NCI-H1105 (cell line): Measurements from ENCODE around the gene CENATAC.
"Not testable (repeated sequence)": the region's sequence is repeated elsewhere in the genome, so short reads cannot be mapped to it uniquely, and the experiment has no call there.

Source experiments
- DNase-seq: peaks from one replicate; lab custom pipeline; 2025; lab: John Stamatoyannopoulos, UW

The CENATAC gene

DNA sequence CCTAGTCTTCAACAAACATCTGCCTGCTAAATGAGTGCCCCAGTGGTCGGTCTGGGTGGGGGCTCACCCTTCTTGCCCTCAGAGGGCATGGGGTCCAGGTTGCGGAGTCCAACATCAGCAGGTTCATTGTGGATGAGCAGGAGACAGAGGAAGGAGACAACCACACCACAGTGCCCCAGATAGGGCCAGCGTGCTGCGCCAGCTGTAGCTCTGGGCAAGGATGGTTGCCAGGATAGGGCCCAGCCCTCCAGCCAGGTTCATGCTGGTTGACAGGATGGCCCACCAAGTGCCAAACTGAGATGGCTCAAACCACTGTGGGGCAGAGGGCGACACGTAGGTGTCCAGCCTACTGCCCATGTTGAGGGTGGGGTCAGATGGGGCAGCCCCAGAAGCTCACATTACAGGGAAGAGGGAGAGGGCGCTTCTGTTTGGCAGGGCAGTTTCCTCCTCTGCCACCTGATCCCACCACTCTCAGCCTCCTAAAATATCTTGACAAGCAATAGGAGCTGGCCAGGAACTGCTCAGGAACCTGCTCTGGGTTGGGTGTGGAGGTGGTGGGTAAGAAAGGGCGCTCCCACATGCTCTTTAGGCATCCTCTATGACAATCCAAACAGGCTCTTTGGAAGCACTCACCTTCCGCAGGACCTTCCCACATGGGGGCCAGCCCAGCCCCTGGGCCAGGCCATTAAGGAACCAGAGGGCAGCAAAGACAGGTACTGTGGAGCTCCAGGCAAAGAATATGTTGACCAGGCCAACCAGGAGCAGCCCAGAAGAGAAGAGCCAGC is 29.8 kb downstream of the CENATAC start:
- no peak for DNase-seq

DNA sequence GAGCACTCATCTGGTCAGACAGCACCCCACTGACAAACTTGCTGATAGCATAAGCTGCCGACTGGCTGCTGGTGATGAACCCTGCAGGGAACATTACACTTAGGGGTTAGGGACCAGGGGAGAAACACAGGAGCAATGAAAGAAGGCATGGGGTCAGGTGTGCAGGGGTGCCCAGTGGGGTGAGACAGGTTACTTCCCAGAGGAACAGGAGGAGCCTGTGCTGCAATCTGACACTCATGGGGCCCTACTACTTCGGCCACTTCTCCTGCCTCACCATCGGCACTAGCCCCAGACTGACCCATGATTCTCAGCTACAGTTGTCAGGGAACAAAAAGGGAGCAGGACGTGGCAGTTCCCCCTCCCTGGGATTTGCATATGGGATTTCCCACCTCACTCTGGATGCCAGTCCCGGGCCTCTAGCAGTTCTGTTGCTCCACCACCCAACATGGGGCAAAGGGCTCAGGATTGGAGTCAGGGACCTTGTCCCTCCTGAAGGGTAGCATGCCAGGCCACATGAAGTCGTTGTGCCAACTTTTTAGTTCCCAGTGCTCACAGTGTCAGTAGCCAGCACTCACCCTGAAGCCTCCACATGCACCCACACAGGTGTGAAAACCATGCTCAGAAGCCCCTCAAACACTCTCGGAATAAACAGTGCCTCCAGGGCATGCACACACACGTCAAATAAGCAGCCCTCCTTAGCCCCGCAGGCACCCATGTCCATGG is 30.6 kb downstream of the CENATAC start:
- no peak for DNase-seq

DNA sequence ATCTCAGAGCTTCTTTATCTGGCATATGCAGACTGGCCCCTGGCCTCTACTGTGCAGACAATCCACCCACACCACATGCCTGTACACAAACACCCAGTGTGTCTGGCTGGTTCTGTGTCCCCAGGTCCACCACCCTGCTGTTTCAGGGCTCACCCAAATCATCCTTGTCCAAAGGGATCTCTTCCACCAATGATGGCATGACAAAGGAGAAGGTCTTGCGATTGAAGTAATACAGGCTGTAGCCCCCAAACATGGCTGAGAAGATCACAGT is 31.1 kb downstream of the CENATAC start:
- no peak for DNase-seq

DNA sequence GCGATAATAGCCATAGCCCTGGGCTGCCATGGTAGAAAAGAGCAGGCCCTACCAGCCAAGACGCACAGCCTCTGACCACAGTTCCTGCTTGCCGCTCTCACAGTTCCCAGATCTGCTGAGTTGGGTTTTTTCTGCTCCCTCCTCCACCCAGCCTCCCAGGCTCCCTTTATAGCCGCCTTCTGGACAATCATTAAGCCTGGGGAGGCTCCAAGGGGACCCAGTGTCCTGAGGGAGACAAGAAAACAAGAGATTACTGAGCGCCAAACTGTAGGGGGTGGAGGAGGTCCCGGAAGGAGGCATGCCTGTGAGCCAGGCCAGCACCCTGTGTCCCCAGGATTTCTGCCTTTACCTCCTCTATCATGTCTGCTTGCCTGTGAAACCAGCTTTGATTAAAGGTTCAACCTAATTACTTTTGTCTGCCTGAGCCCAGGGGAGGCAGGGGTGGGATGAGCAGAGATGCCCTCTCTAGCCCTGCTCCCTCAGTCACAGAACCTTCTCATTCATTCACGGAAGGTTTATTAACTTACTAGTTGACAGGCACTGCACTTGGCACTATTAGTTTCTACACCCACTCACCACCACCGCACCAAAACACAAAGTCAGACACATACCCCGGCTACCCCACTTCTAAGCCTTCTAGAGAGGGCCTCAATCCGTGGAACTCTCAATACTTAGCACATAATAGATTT is 31.5 kb downstream of the CENATAC start:
- no peak for DNase-seq

DNA sequence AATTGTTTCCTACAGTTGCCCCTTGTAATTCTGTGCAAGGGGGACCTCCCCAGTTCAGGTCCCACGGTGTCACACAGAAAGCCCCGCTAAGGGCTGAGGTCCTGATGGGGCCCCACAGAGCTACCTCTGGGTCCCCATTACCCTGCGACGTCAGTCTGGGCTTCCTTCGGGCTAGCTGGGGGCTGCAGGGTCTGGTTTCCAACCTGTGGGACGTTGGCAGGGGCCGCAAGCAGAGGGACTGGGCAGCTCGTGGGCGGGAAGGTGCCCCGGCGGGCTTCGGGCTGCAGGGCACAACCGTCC is 32.0 kb downstream of the CENATAC start:
- DNase-seq = no peak

DNA sequence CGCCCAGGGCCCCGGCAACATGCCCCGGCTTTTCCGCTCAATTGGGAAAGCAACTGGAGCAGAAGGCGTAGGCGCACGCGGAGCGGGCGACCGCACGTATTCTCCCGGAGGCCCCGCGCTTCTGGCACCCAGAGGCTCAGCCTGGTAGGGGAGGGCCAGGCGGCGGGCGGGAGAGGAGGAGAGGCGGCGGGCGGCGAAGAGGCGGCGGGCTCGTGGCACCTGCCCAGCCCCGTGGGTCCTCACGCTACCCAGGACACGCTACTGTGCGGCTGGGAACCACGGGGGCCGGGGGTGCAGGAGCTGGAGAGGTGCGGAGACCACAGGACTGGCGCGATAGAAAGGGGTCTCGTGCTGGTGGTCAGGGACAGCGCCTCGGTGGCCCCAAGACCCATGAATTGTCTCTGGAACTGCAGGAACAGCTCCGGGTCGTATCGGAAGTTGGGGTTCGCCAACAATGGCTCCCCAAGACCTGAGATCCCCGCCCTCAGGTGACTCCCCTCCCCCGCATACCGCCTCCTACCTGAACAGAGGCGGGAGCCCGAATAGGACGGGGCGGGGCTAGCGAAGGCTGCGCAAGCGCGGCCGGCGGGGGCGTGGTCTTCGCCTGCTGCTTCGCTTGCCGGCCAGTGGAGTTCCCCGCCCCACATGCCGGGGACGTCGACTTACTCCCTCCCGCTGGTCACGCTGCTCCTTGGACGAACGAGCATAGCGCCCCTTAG is 32.5 kb downstream of the CENATAC start, which contains the start of gene SLC37A4:
SLC37A4 (minus strand) TSS at position 549 of the 719 bp plus-strand sequence.
- peak; percentile 100 for DNase-seq

DNA sequence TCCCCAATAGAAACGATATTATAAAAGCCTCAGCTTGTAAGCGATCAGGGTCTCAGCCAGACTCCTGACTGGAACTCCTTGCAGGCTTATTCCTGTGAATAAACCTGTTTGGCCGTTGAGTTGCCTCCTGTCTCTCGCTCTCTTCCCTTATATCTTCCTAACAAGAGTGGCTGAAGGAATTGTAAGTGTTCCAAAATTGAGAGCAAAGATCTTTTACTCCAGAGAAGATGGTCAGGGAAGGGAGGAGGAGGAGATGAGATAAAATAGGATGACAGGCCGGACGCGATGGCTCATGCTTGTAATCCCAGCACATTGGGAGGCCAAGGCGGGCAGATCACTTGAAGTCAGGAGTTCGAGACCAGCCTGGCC is 34.0 kb downstream of the CENATAC start:
- DNase-seq = no peak

DNA sequence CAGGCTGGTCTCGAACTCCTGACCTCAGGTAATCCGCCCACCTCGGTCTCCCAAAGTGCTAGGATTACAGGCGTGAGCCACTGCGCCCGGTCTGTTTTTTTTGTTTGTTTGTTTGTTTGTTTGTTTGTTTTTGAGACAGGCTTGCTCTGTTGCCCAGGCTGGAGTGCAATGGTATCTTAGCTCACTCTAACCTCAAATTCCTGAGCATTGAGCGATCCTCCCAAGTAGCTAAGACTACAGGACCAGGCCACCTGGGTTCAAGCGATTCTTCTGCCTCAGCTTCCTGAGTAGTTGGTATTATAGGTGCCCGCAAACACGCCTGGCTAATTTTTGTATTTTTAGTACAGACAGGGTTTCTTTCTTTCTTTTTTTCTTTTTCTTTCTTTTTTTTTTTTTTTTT is 35.5 kb downstream of the CENATAC start:
- DNase-seq = not testable (repeated sequence)

DNA sequence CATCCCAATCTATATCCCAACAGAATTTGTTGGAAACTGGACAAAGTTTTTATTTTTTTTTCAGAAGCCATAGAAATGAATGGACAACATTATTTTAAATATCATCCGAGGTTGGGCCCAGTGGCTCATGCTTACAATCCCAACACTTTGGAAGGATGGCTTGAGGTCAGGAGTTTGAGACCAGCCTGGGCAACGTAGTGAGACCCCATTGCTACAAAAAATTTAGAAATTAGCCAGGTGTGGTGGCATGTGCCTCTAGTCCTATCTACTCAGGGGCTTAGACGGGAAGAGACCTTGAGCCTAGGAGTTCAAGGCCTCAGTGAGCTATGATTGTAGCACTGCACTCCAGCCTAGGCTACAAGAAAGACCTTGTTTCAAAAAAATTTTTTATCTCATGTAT is 36.9 kb downstream of the CENATAC start:
- DNase-seq = no peak

DNA sequence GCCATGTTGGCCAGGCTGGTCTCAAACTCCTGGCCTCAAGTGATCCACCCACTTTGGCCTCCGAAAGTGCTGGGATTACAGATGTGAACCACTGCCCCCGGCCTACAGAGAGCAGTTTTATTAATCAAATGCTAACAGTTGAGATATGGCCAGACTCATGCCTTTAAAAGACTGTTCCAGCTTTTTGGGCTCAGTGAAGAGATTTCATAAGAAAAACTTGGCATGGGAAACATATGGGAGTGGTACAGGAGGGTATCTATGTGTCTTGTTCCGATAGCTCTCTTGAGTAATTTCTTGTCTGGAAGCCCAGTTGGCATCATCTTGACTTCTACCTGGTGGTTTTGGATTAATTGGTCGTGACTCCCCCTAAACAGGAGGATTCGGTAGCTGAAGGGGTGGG is 40.9 kb downstream of the CENATAC start:
- no peak for DNase-seq

DNA sequence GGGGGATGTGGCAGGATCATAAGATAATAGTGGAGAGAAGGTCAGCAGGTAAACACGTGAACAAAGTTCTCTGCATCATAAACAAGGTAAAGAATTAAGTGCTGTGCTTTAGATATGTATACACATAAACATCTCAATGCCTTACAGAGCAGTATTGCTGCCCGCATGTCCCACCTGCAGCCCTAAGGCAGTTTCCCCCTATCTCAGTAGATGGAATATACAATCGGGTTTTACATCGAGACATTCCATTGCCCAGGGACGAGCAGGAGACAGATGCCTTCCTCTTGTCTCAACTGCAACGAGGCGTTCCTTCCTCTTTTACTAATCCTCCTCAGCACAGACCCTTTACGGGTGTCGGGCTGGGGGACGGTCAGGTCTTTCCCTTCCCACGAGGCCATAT is 41.5 kb downstream of the CENATAC start:
- DNase-seq = not testable (repeated sequence)

DNA sequence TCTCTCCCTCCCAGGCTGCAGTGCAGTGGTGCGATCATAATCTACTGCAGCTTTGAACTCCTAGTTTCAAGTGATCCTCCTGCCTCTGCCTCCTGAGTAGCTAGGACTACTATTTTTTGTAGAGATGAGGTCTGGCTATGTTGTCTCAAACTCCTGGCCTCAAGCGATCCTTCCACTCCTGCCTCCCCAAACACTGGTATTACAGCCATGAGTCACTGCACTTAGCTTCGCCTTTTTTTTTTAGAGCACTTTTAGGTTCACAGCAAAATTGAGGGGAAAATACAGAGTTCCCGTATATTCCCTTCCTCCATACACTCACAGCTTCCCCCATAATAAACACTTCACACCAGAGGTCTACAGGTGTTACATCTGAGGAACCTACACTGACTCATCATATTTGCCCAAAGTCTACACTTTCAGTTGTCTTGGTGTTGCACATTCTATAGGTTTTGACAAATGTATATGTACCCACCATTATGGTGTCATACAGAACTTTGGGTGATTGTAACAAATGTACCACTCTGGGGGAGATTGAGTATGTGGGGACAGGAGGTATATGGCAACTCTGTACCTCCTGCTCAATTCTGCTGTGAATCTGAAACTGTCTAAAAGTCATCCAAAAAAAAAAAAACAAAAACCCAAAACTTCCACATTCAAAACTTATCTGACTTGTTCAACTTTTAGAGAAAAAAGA is 44.0 kb downstream of the CENATAC start:
- DNase-seq = no peak

DNA sequence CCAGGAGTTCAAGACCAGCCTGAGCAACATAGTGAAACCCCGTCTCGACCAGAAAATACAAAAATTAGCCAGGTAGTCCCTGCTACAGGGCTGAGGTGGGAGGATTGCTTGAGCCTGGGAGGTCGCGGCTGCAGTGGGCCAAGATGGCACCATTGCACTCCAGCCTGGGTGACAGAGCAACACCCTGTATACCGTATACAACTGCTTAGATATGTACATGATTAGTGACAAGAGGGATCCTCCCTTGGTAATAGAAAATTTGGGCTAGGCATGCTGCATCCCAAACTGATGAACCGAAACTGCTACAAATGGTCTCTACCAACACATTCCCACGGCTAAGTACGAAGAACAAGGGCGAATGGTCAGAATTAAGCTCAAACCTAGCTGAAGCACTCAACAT is 45.0 kb downstream of the CENATAC start:
- DNase-seq = no peak

DNA sequence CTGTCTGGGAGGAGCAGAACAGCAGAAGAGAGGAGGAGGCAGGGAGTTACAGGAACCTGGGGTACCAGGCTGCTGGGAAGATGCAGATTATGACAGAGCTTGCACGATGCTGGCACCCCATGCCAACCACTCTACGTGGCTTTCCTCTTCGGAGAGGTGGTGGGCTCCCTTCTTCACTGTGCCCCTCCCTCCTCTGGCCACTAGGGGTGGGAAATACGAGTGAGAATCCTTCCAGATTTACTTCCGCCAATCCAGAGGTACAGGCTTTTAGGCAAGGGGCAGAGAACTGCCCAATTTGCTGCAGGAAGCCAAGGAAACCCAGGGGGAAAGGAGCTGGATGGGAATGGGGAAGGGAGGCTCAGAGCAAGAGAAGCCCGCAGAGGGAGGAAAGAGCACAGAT is 46.8 kb downstream of the CENATAC start:
- no peak for DNase-seq

DNA sequence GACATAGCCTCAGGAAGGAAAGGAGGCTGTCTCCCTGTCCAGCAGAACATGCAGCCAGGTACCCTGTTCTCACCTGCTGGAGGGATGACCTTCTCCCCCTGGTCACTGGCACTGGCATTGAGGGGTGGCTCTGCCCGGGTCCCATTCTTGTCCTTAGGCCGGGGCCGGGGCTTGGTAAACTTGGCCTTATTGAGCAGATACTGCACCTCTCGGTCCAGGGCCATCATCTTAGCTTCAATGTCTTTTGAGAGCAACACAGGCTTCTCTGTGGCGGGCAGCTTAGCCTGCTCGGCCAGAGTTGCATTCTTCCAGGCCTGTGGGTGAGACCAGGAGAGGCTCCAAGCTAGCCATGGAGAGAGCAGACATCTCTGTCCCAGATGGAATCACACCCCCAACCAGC is 48.6 kb downstream of the CENATAC start:
- no peak for DNase-seq

DNA sequence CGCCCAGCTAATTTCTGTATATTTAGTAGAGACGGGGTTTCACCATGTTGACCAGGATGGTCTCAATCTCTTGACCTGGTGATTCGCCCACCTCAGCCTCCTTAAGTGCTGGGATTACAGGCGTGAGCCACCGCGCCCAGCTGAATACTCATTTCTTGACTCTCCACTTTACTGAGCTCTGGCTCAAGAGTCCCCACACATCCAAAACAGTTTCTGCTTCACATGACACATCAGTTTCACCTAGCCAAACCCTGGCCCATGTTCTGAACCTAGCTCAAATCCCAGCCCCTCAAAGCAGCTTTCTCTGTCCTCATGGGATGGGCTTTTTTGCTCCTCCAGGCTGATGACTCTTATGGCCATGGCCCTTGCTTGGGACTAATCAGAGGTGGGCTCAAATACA is 49.3 kb downstream of the CENATAC start:
- DNase-seq = no peak

DNA sequence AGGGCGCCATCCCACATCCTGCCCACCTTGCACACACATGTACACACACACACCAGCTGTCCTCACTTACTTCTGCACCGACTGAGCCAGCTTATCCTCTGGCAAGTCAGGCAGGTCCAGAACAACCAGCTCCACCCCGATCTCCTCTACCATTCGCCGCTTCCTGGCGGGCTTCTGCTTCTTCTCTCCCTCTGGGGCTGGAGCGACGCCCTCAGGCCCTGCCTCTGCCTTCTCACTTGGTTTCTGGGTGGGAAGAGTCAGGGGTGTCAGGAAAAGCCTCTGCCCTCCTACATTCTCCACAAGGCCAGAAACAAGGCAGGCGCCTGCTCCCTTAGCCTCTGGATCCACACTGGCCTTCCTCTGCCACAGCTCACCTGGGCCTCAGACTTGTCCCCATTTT is 50.7 kb downstream of the CENATAC start:
- no peak for DNase-seq

DNA sequence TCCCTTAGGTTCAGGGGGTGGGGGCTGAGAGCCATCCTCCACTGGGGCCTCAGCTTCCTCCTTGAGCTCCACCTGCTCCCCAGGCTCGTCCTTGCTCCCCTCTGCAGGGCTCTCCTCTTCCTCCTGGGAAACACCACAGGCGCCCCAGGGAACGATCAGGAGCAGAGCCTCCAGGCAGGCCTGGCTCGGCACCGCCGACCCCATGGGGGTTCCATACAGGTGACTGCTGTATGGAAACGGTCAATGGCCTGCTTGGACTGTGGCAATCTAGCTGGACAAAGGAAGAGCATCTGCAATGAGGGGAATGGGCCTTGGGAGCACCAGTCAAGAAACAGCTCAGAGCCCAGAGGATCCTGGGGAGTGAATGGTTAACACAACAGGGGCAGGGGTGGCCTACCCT is 51.1 kb downstream of the CENATAC start:
- no peak for DNase-seq

DNA sequence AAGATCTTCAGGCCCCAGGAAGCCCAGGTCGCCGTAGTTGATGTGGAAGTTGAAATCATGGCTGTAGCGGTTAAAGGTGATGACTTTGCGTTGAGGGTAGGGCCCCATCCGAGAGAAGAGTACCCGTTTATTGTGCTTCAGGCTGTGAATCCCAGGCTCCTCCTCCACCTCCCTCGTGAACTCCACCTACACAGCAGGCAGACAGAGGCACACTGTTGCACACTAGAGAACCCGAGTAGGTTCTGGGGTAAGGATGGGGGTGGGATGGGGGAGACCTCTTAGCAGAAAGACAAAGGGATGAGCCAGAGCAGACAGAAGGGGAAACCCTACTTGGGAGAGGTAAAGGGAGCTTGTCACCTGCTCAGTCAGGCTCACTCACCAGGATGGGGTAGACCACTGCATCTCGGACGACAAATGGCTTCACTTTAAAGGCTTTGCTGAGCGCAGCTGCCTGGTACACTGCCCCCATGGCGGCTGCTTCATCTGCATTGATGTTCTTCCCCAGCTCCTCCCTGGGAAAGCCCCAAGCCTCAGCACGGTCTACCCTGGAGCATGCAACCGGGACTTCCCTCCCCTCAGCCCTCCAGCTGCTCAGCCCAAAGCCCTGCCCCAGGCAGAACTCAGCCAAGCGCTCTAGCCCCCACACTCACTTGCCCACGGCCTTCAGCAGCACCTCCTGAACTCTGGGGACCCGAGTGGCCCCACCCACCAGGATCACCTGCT is 53.7 kb downstream of the CENATAC start:
- DNase-seq = no peak

DNA sequence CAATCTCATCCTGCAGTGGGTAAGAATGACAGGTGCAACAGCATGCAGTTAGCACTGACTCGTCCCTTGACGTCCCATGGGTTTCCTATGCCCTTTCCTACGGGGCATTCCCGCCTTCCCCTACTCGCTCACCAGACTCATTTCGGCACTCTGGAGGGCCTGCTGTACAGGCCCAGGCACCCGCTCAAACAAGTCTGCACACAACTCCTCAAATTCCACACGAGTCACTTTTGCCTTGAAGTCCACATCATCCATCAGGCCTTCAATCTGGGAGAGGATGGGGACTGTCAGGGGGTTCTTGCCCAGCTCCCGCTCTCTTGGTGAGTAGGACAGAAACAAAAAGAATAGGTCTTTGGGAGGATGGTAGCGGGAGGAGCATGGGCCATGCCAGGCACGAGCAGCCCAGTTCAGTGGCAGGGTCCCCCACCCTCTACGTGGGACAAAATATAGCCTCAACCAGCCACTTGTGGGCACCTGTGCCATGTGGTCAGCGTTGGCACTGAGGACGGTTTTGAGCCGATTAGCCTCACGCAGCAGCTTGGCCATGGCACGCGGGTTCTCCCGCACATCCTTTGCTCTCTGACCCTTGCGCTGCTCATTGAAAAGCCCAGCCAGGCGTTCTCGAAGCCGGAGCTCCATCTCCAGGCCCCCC is 54.4 kb downstream of the CENATAC start:
- no peak for DNase-seq

DNA sequence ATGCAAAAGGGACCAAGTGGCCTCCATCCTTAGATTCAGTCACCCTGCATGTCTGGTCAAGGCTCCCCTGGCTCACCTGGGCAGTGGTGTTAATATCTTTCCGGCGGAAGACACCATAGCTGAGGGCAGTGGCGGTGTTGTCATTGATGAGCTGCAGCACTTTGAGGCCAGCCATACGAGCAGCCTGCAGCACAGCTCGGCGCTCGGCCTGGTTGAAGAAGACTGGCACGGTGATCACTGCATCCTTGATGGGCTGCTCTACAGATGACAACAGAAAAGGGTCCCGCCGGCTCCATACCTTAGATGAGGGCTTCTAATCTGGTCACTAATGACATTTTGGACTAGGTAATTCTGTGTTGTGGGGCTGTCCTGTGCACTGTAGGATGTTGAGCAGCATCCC is 56.5 kb downstream of the CENATAC start:
- no peak for DNase-seq
